ENCODE data around the gene HSD17B2.

Gene HSD17B2

DNA sequence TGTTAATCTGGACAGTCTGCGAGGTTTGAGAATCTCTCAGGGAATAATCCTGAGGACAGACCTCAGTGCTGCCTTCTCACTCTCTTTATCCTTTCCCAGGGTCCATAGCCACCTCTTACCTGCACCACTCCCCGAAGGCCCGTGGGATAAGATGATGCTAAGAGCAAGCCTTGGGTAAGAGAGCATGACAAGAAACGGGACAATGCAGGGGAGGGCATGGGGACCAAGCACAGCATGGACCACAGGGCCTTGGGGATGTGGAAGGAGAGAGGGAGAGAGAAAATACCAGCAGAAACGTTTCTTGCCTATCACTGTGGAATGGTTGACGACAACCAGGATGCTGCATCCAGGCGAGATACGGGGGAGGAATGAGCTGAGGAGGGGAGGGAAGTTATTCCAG lies 15.5 kb upstream of the HSD17B2 start:
- DNase-seq: no peak

DNA sequence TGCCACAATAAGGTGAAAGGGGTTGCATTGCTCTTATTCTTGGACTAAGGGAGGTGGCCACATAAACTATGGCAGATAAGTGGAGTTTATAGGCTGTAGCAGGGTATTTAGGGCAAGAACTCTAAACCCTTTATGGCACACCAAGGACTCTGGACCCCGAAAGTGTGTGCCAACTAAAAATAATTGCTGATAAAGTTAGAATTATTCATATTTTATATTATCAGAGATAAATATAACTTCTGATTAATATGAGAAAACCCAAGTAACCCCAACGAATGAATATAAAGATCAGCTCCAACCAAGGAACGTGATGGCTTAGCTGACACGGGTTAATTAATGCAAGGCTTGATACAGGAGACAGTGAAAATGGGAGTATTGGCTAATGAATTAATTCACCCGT lies 15.0 kb upstream of the HSD17B2 start:
- DNase-seq: no peak

DNA sequence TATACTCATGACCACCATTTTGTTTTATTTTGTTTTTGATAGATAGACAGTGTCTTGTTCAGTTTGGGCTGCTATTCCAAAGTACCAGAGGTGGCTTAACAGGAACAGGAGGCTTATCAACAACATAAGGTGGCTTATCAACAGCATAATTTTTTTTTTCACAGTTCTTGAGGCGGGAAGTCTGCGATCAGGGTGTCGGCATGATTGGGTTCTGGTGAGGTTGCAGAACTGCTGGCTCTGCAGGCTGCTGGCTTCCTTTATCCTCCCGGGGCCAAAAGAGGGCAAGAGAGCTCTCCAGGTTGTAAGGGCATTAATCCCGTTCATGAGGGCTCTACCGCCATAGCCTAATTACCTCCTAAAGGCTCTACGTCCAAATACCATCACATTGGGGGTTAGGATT lies 11.8 kb upstream of the HSD17B2 start:
- no peak for DNase-seq

DNA sequence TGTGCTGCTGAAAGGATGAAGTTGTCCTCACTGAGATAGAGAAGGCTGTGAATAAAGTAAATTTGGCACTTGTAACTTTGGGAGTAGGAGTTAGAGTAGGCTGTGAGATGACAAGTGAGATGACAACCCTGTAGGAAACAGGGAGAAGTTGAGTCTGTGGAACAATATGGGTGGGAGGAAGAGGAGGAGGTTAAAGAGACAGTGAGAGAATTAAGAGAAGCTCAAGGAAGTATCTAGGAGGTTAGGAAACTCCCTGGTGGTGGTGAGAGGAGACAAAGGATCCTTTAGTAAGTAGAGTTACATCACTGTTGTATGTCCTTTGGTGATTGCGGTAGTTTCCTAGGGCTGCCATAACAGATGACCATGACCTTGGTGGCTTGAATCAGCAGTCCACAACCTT lies 10.7 kb upstream of the HSD17B2 start:
- DNase-seq: no peak

DNA sequence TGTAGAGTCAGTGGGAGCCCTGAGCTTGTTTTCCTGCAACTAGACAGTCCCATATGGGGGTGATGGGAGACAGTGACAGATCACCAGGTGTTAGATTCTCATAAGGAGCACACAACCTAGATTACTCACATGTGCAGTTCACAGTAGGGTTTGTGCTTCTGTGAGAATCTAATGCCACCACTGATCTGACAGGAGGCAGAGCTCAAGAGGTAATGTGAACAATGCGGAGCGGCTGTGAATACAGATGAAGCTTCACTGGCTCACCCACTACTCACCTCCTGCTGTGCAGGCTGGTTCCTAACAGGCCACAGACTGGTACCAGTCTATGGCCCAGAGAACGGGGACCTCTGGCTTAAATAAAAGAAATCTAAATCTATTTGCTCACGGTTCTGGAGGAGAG lies 10.2 kb upstream of the HSD17B2 start:
- no peak for DNase-seq

DNA sequence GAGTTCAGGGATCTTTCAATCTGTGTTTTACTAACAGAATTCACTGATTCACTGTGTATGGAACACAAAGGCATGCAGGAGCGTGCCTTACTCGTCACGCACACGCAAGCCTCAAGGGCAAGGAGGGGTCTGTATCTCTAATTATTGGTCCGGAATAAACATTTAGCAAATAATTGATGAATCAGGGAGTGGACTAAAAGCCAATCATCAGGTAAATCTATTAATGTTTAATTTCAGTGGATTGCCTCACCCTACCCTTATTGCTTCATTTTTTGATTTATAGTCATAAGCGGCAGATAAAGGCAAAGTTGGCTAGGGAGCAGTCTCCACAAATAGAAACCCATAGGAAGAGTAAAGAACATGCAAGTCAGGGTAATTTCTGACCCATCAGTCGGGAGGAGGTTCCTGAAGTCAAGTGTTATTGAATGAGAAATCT lies 7.4 kb upstream of the HSD17B2 start:
- no peak for DNase-seq

DNA sequence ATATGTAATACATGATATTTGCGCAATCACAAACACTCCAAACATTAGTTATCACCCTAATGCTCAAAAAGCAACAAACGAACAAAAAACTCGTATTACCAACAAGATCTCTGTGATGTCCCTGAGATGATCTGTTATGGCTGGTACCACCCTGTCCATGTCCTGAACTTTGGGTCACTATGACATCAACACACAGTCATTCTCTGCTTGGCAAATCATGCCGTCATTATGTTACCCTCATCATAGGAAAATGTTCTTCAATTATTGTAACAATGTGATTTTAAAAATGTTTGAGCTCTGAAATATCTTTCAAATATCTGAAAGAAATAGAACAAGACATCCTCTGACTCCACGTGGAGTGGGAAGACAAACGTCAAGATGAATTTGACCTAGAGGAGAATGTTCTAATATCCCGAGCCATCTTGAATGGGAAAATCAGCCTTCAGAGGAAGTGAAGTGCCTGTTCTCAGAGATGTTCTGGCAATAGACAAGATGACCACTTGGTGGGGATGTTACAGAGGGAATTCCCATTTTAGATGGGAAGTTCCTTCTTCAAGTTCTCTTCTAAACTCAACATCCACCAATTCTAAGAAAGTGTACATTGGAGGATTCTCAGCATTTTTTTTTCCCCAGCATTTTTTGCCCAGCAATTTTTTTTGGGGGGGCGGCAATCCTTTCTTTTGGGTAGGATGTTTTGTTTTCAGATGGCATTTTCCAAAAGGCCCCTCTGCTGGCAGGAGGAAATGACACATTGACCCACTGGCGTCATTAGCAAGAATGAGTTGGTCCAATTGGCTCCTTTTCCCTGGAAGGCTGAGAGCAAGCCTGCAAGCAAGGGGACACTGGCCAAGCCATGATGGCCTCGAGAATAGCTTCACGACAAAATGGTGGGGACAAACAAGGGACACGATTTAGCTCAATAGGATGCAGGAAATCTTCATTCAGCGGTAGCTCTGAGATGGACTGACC lies 3.7 kb upstream of the HSD17B2 start:
- DNase-seq: no peak

DNA sequence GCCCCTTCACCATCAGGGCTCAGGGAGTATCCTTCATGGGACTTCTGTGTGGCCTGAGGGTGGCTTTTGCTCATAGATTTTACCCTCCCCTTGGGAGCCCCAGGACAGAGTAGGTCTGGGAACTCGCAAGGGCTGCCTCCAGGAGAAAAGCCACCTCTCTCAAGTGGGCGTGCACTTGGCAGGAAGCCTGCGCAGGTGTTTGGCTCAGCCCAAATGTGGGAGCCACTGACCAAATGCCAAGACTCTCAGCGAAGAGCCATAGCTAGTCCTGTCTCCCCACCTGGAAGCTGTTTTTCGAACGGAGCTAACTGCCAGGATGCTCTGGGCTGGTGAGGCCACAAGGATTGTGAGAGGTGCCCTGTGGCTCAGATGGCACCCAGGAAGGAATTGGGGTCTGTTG lies 2.0 kb upstream of the HSD17B2 start:
- DNase-seq: no peak

DNA sequence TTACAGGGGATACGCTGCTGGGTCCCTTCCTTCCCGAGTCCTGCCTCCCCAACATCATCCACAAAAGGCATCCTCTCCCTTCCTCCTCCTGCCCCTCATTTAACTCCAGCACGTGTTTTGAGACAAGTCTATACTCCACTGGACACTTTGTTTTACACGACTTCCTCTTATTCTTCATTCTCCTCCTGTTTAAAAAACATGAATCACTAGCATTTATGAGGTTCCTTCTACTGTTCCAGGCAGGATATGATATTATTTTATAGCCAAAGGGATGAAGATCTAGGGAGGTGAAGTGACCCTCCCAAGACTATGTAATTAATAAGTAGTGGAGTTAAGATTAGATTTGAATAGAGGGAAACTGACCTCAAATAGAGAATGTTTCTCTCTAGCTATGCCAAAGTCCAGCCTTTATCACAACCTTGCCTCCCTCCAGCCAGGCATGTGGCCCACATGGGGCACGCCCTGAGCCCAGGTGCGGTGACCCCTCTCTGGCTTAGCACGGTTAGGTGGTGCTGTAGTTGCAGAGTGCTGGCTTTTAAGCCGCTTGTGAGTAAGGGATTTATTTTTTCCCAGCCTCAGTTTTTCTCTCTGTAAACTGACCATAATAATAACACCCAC lies 1.3 kb upstream of the HSD17B2 start:
- no peak for DNase-seq

DNA sequence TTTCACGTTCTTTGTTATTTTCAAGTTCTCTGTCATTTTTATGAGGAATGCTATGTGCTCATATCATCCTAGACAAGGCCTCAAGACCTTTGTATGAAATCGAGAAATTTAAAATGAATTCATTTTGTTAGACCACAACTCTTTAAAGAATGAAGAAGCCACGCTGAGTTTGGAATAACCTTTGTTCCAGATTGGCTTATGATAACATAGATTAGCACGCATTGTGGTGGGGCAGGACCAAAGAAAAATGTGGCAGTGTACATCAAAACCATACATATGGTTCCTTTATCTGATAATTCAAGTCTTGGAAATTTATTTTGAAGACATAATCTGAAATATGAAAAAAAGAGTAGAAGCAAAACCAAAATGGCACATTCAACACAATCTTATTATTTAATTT lies 2.2 kb downstream of the HSD17B2 start:
- no peak for DNase-seq

DNA sequence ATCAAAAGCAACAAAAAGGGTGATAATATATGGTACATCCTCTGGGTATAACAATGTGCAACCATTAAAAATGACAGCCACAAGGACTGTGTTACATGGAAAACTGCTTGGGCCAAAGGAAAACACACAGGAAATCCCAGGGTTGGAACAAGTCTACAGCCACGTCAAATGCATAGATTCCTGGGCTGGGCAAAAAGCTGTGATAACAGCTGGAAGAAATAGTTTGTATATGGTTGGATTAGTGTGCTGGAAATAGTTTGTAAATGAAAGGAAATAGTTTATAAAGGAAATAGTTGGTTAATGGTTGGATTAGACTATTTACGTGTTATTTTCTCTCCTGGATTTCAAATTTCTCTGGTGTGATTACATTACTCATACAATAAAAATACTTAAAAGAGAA lies 2.6 kb downstream of the HSD17B2 start:
- no peak for DNase-seq

DNA sequence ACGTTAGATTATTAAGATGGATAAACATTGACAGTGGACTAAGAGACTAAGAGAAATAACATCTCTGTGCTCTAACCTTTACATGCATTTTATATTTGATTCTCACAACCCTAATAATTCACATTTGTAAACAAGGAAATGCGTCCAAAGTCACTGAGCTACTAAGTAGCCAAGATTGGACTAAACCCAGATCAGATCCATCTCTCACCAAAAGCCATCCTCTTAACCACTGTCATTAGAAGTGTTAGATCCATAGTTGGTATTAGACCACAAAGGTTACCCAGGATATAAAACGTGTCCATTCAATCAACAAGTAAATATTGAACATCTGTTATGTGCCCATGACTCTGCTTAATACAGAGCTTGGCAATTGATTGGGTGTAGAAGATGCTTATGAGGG lies 5.2 kb downstream of the HSD17B2 start:
- DNase-seq: no peak

DNA sequence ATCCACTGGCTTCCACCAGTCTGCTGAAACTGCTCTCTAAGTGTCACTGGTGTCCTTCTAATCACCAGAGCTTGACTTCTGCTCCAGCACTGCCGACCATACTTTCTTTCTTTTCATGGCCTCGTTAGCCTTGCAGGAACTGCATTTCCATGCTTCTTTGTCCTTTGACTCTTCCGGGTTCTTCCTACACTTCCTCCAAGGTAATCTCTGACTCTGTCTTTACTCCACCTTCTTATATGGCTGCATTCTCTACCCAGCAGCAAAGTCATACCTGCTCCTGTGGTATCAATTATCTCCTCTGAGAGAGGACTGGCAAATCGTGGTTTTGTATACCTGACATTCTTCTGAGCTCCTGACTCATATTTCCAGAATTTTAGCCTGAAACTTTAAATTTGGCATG lies 6.5 kb downstream of the HSD17B2 start:
- DNase-seq: no peak

DNA sequence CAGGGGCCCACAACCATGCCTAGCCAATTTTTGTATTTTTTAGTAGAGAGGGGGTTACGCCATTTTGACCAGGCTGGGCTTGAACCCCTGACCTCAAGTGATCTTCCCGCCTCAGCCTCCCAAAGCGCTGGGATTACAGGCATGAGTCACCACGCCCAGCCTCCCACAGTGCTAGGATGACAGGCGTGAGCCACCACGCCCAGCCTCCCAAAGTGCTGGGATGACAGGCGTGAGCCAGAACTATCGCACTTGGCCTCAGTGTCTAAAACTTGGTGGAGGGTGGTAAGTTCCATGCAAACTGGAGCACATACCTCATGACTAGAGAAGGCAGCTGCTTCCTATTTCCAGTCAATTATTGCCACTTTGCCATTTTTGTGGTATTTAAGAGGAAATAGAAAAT lies 7.1 kb downstream of the HSD17B2 start:
- DNase-seq: no peak

DNA sequence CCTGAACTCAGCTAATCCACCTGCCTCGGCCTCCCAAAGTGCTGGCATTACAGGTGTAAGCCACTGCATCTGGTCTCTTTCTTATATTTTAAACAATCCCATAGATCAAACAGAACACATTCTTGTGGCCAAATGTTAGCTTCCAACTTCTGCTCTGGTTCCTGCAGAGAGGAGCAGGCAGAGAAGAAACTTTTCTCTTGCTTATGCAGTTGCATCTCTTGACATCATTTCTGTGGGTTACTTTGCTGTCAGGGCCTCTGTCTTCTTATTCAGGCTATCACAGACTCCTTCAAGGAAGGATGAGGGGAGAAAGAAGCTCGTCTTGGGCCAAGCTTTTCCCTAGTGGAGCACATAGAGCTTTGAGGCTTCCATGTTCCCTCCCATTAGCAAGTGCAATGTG lies 7.8 kb downstream of the HSD17B2 start:
- DNase-seq: no peak

DNA sequence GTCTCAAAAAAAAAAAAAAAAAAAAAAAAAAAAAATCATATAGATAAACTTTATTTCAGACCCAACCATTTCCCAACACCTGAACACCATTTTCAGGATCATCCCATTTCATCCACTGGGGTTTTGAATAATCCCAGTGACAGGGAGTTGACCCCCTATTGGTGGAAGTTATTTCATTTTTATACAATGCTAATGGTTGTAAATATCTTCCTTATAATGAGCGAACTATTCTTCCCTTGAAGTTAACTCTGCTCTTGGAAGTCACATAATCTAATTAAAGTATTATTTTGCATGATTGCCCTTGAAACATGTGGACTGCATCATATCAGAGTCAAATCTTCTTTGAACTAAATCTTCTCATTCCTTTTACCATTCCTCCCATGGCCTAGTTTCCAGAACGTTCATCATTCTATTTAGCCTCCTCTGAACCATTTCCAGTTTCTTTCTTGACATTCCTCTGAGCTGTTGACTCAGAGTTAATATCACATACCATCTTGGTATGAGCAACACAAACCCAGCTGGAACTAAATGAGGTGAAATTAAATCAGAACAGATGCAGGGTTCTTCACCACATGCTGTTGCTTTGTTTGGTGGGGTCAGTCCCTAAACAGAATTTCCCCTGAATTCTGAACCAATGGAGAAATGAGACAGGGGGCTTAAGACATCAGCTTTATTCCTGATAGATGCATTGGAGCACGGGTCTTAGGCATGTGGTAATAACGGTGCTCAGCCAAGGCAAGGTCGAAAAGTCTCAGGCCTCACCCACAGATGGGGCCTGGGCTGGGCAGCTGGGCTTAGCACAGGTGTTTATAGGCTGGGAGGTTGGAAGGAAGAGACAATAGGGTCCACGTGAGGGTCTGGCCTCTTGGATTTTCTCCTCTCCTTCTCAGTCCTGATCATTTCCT lies 8.9 kb downstream of the HSD17B2 start:
- DNase-seq: no peak

DNA sequence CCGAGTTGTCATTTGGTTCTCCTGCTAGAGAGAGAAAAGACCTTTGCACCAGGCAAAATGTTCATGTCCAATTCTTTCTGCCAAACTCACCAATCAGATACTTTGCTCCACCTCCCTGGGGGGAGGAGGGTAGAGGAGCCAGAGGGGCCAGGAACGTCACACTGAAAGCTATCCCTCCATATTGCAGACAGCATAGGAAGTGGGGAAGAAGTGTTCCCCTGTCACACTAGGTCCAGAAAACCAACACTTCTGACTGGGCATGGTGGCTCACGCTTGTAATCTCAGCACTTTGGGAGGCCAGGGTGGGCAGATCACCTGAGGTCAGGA lies 9.5 kb downstream of the HSD17B2 start:
- DNase-seq: no peak

DNA sequence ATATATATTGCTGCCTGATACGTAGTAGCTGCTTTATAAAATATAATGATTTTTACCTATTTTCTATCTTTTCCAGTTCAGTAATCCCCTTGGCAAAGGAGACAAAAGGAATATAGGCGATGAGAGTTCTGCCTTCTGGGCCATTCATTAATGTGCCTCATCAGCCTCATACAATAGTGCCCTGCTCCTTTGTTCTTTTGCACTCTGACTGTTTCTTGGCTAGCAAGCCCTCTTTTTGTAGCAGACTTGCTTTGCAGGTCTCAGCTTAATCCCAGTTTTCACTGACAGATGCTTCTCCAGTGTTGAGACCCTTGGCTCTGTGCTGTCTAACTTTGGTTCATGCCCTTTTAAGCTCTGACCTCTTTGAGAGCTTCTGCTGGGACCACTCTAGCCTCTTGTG lies 10.4 kb downstream of the HSD17B2 start:
- DNase-seq: no peak

DNA sequence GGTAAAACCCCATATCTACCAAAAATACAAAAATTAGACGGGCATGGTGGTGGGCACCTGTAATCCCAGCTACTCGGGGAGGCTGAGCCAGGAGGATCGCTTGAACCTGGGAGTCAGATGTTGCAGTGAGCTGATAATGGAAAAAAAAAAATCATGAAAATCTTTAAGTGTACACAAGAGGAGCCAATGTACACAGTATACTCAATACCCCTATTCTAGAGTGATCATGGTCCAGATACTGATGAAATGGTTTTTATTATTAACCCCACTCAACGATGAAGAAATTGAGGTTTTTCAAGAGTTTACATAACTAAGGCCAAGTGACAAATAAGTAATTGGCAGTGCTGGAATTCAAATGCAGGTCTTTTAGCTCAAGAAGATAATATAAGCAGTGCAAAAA lies 11.5 kb downstream of the HSD17B2 start:
- no peak for DNase-seq

DNA sequence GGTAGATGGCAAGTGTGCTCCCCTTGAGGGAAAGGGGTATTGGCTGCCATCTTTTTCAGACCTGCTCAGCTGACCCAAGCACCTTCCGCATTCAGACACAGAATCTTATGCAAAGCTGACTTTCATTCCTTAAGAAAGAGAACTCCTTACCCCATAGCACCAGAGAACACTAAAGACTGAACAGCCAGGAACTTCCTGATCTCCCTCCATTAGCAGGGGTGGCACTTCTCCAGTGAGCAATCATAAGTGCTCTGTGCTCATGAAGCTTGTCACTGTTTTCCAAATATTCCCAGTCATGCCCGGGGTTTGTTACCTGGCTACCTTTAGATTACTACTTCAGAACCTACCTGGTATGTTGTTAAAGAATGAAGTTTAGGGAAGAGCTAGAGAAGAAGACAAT lies 11.9 kb downstream of the HSD17B2 start:
- no peak for DNase-seq

DNA sequence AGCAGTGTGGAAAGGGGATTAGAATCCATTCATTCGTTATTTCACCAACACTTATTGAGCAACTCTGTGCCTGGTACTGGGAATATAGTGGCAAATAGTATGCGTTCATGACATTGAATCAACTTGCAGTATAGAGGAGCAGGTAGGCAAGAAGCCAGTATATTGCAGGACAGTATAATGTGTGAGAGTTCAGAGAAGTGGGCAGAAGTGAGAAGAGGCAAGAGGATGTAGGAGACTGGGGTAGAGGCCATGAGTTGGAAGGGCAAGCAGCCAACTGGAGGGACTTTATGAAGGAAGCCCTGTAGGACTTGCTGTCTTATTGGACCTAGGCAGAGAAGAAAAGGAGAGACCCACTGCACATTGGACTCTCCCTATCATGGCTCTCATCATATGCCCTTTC lies 12.3 kb downstream of the HSD17B2 start:
- DNase-seq: no peak

DNA sequence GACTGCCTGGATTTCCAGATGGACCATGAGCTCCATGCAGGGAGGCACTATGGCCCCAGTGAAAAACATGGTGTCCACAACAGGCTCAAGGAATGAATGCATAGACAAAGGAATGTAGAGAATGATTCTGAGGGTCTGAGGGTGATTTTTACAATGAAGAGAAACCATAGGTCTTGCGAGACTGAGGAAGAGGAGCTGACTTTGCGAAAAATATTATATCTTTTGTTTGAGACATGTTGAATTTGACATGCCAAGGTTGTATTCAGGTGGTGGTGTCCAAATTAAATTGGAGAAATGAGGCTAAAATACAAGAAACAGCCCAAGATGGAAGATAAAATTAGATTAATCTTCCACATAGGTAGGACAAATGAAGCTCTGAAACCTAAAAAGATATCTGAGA lies 12.7 kb downstream of the HSD17B2 start:
- no peak for DNase-seq

DNA sequence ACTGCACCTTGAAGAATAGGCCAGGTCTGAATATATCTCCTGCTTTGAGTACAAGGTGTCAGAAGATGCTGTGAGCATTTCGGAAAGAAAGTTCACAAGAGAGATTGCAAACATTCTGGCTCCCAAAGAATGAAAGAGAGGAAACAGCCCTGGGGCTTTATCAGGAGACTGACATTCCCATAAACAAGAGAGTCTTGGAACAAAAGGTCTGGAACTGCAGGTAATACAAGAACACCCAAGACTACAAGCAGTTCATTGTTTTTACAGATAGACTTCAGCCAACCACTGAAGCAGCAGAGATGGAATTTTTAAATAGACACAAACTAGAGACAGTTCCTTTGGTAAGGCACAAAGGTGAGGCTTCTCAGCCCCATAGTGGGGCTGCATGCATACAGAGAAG lies 14.4 kb downstream of the HSD17B2 start:
- no peak for DNase-seq

DNA sequence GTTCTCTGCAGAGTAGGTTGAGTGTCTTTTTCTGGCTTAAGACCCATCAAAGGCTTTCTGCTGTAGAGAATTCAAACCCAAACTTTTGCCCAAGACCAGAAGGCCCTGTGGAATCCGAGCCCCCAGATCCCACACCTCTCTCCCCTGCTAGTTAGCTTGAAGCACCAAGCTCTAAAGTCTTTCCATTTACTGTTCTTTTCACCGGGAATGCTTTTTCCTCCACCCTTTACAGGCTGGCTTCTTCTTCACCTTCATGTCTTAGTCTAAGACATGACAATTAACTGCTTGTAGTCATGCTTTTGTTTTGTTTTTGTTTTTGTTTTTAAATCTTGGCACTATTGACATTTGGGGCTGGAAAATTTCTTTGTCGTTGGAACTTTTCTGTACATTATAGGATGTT lies 15.5 kb downstream of the HSD17B2 start:
- DNase-seq: no peak
